ENCODE results near the gene FOCAD. TPM values are rescaled to one million over a fixed set of nuclear protein-coding genes. Genes with fewer than 3 reads are reported as not detected.
"Not testable (repeated sequence)": the region's sequence is repeated elsewhere in the genome, so short reads cannot be mapped to it uniquely, and the experiment has no call there.

The FOCAD gene
- total RNA-seq, 6 experiments from 2014 or later = 6.4 to 18.3 (median 7.8) TPM

GRCh38 chr9:20948703-20949102 lies 264.6 kb downstream of the FOCAD start:
- Histone ChIP-seq H3K27me3 (no peaks in the 10 kb centered on the region), H3K9me3 (no peaks in the 10 kb centered on the region), H3K4me3 (no peak overlapping the region), H3K27ac (no peak overlapping the region), H3K36me3 (peaks cover 0 to 8% (median under 1%) of the 10 kb centered on the region in 4 donors), H3K4me1 (no peaks in the 10 kb centered on the region)
- no peak for TF ChIP-seq POLR2A (IDR thresholded peaks at IDR 0.05)
- no peak for TF ChIP-seq CTCF (IDR thresholded peaks at IDR 0.05)
- WGBS (ENCODE audit: insufficient coverage, low coverage, low lambda C conversion rate, missing lambda C conversion rate) = 93% methylated on average over 4 of the region's 4 CpGs
- no peak for ATAC-seq
- DNase-seq = no peak
- intact Hi-C loops (cut with DNase I) = loop anchor here in 1 of 2 donors (10.0 kb wide), 2 partner anchors 324 to 1024 kb away; partner anchors contain the start of gene MLLT3

DNA sequence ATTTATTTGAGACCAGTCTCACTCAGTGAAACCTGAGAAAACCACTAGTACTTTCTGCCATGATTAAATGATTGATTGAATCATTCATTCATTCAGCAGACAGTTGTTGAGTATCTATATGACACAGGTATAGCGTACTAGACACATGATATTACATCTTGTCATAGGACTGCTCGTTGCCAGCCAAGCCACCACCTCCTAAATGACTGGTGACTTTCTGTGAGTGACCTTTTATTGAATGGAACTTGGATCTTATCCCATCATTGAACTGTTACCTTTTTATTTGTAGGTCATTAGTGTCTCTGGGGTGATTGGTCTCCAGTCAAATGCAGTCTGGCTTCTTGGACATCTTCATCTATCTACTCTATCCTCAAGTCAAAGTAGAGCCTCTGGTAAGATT lies 266.6 kb downstream of the FOCAD start:
- intact Hi-C loops (cut with DNase I) = no loop called here
- WGBS (ENCODE audit: insufficient coverage, low coverage, low lambda C conversion rate, missing lambda C conversion rate) = 48% methylated on average over 2 of the region's 2 CpGs
- no peaks in the 10 kb centered on the region for H3K27me3 ChIP-seq
- H3K4me1 ChIP-seq = no peaks in the 10 kb centered on the region
- no peak overlapping the region for H3K27ac ChIP-seq
- ATAC-seq (peak in 3 of 4 donors; percentile 29 to 74 (median 58)), DNase-seq (no peak)
- H3K36me3 ChIP-seq = peaks cover 0 to 8% (median under 1%) of the 10 kb centered on the region in 4 donors
- TF ChIP-seq POLR2A (IDR thresholded peaks at IDR 0.05) (no peak), CTCF (IDR thresholded peaks at IDR 0.05) (no peak)
- H3K9me3 ChIP-seq = no peaks in the 10 kb centered on the region
- H3K4me3 ChIP-seq = no peak overlapping the region

DNA sequence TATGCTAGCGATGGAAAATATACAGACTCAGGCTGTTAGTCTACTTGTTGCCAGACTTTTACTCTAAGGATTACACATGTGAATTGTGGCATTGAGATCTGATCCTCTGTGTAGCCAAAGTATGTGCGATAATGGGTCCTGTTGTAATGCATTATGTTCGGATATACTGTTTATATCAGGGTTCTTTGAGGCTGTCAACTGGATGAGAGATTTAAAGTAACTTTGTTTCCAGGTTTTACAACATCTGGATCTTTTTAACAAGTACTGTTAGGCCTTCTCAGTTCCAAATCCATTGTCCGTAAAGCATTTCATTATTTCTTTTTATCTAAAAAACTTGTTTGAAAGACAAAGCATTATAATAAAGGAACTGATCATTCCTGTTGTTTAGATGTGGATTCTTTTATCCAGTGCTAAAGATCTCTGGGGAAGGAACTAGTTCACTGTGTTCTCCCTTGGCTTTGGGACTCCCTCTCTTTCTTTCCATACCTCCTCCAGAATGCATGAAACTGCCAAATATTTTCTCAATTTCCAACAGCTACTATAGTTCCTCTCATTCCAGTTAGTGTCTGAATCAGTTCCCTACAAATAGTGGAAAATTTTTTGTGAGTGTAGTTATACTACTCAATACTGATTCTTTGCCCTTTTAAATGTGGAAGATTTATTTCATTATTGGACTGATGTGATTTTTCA lies 278.6 kb downstream of the FOCAD start:
- intact Hi-C loops (cut with DNase I) = no loop called here
- no peak overlapping the region for H3K4me3 ChIP-seq
- H3K4me1 ChIP-seq = no peaks in the 10 kb centered on the region
- DNase-seq (no peak), ATAC-seq (no peak)
- H3K27me3 ChIP-seq = no peaks in the 10 kb centered on the region
- no peaks in the 10 kb centered on the region for H3K9me3 ChIP-seq
- WGBS (ENCODE audit: insufficient coverage, low coverage, low lambda C conversion rate, missing lambda C conversion rate) = 96% methylated on average over 4 of the region's 4 CpGs
- no peak overlapping the region for H3K27ac ChIP-seq
- TF ChIP-seq POLR2A (IDR thresholded peaks at IDR 0.05) = no peak
- no peak for TF ChIP-seq CTCF (IDR thresholded peaks at IDR 0.05)
- H3K36me3 ChIP-seq = no peaks in the 10 kb centered on the region

- ATAC-seq = no peak
- no peak overlapping the region for H3K4me3 ChIP-seq
- 100% methylated on average over 1 of the region's 1 CpG for WGBS (ENCODE audit: insufficient coverage, low coverage, low lambda C conversion rate, missing lambda C conversion rate)
- no peaks in the 10 kb centered on the region for H3K4me1 ChIP-seq
- intact Hi-C loops (cut with DNase I) = no loop called here
- no peaks in the 10 kb centered on the region for H3K27me3 ChIP-seq
- no peak overlapping the region for H3K27ac ChIP-seq
- H3K36me3 ChIP-seq = no peaks in the 10 kb centered on the region
- TF ChIP-seq POLR2A (IDR thresholded peaks at IDR 0.05) (no peak), CTCF (IDR thresholded peaks at IDR 0.05) (no peak)
- no peaks in the 10 kb centered on the region for H3K9me3 ChIP-seq
- DNase-seq = no peak
These were observed 288.6 kb downstream of the FOCAD start for GRCh38 chr9:20972684-20973083.

- H3K27ac ChIP-seq; H3K27me3 ChIP-seq; ATAC-seq; H3K9me3 ChIP-seq; H3K4me3 ChIP-seq; H3K4me1 ChIP-seq; DNase-seq; H3K36me3 ChIP-seq; intact Hi-C loops (cut with DNase I): not testable (repeated sequence)
- 67% methylated on average over 2 of the region's 2 CpGs for WGBS (ENCODE audit: insufficient coverage, low coverage, low lambda C conversion rate, missing lambda C conversion rate)
These were observed 289.3 kb downstream of the FOCAD start for GRCh38 chr9:20973246-20973947.

DNA sequence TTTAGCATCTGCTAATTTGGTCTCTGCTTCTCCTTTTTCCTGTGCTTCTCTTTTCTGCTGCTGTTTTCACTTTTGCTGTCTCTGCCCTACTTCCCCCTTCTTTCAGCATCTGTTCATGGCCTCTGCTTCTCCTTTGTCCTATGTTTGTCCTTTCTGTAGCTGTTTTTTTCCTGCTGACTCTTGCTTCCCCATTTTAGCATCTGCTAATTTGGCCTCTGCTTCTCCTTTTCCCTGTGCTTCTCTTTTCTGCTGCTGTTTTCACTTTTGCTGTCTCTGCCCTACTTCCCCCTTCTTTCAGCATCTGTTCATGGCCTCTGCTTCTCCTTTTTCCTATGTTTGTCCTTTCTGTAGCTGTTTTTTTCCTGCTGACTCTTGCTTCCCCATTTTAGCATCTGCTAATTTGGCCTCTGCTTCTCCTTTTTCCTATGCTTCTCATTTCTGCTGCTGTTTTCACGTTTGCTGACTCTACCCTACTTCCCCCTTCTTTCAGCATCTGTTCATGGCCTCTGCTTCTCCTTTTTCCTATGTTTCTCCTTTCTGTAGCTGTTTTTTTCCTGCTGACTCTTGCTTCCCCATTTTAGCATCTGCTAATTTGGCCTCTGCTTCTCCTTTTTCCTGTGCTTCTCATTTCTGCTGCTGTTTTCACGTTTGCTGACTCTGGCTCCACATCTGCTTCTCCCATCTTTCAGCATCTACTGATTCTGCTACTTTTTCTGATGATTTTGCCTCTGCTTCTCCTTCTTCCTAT lies 290.3 kb downstream of the FOCAD start:
- ATAC-seq = not testable (repeated sequence)

More for the DNA sequence above, 290.3 kb downstream of the FOCAD start:
- H3K27ac ChIP-seq; H3K4me1 ChIP-seq; intact Hi-C loops (cut with DNase I); DNase-seq; H3K36me3 ChIP-seq; H3K4me3 ChIP-seq; H3K9me3 ChIP-seq; H3K27me3 ChIP-seq: not testable (repeated sequence)
- WGBS (ENCODE audit: insufficient coverage, low coverage, low lambda C conversion rate, missing lambda C conversion rate) = 54% methylated on average over 2 of the region's 2 CpGs
